ENCODE data around the gene AHNAK. TPM values are rescaled to one million over a fixed set of nuclear protein-coding genes. Genes with fewer than 3 reads are reported as not detected.

The AHNAK gene
- total and polyA plus RNA-seq, 3 donors from 2014 or later = 95.8 to 148 (median 137) TPM

DNA sequence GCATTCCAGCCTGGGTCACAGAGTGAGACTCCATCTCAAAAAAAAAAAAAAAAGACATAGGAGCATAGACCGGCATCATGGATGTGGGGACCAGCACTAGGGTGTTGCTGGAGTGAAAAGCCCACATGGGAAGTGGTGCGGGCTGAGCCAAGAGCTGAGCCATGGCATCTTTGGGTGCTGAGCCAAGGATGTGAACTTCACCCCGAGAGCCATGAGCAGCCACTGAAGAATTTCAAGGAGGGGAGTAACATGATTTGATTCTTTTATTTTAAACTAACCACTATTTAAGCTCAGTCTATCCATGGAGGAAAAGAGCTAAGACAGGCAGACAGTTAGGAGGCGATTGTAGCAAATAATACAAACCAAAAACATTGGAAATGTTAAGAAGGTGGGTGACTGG is 57.4 kb downstream of the AHNAK start:
- 93 to 98% methylated on average over 4 of the region's 4 CpGs for WGBS, 2 donors
- H3K27me3 ChIP-seq = no peaks in the 10 kb centered on the region
- intact Hi-C loops (cut with DNase I; ENCODE audit: low total_unique reads) = no loop called here
- DNase-seq = no peak
- H3K9me3 ChIP-seq = no peaks in the 10 kb centered on the region
- TF ChIP-seq, protein P1, sequence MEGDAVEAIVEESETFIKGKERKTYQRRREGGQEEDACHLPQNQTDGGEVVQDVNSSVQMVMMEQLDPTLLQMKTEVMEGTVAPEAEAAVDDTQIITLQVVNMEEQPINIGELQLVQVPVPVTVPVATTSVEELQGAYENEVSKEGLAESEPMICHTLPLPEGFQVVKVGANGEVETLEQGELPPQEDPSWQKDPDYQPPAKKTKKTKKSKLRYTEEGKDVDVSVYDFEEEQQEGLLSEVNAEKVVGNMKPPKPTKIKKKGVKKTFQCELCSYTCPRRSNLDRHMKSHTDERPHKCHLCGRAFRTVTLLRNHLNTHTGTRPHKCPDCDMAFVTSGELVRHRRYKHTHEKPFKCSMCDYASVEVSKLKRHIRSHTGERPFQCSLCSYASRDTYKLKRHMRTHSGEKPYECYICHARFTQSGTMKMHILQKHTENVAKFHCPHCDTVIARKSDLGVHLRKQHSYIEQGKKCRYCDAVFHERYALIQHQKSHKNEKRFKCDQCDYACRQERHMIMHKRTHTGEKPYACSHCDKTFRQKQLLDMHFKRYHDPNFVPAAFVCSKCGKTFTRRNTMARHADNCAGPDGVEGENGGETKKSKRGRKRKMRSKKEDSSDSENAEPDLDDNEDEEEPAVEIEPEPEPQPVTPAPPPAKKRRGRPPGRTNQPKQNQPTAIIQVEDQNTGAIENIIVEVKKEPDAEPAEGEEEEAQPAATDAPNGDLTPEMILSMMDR (IDR thresholded peaks at IDR 0.05) = no peak
- no peak for TF ChIP-seq POLR2A (IDR thresholded peaks at IDR 0.05)
- H3K36me3 ChIP-seq (ENCODE audit: low read depth, missing control alignments) = no peaks in the 10 kb centered on the region
- H3K4me1 ChIP-seq = no peaks in the 10 kb centered on the region
- no peak overlapping the region for H3K27ac ChIP-seq
- H3K4me3 ChIP-seq = no peak overlapping the region

DNA sequence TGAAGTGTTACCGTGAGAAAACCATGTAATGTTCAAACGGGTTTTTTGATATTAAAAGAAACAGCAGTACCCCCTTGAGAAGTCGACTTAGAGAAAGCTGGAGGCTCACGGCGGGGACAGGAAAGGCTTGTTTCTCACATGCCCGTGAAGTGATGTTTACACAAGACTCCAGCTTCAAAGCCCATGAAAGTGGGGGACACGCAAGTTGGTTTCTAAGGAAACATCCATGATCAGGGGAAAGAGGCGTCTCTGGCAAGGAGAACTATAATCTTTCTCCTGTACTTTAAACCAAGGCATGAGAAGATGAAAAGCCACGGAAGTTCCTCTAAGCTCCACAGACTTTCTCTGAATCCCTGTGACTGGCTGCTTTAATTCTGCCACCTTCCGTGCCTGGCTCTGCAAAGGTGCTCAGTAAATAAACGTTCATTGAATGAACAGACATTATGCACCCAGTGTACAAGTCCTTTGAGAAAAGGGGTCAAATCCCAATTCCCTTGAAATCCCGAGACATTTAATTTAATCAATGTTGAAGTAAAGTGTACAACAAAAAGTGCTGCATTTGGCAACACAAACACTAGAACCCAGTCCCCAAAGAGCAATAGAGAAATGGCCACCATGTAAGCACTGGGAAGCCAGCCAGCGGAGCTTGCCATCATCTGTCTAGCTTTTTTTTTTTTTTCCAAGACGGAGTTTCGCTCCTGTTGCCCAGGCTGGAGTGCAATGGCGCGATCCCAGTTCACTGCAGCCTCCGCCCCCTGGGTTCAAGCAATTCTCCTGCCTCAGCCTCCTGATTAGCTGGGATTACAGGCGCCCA is 58.7 kb downstream of the AHNAK start:
- Histone ChIP-seq H3K27me3 (no peaks in the 10 kb centered on the region), H3K4me3 (no peak overlapping the region), H3K27ac (no peak overlapping the region), H3K36me3 (ENCODE audit: low read depth, missing control alignments) (no peaks in the 10 kb centered on the region), H3K9me3 (no peaks in the 10 kb centered on the region), H3K4me1 (no peaks in the 10 kb centered on the region)
- TF ChIP-seq, protein P1 (IDR thresholded peaks at IDR 0.05) = no peak
- WGBS, 2 donors = 57 to 64% methylated on average over 19 of the region's 19 CpGs
- intact Hi-C loops (cut with DNase I; ENCODE audit: low total_unique reads) = no loop called here
- no peak for DNase-seq

GRCh38 chr11:62487136-62487535 is 59.5 kb downstream of the AHNAK start:
- DNase-seq = no peak
- no peaks in the 10 kb centered on the region for H3K9me3 ChIP-seq
- no peak for TF ChIP-seq POLR2A (IDR thresholded peaks at IDR 0.05)
- TF ChIP-seq, protein P1 (IDR thresholded peaks at IDR 0.05) = no peak
- no peaks in the 10 kb centered on the region for H3K4me1 ChIP-seq
- intact Hi-C loops (cut with DNase I; ENCODE audit: low total_unique reads) = no loop called here
- no peak overlapping the region for H3K27ac ChIP-seq
- no peaks in the 10 kb centered on the region for H3K27me3 ChIP-seq
- no peaks in the 10 kb centered on the region for H3K36me3 ChIP-seq (ENCODE audit: low read depth, missing control alignments)
- WGBS, 2 donors = 91 to 95% methylated on average over 8 of the region's 8 CpGs
- no peak overlapping the region for H3K4me3 ChIP-seq

GRCh38 chr11:62484352-62484751 is 62.3 kb downstream of the AHNAK start:
- Histone ChIP-seq H3K9me3 (no peaks in the 10 kb centered on the region), H3K36me3 (ENCODE audit: low read depth, missing control alignments) (no peaks in the 10 kb centered on the region), H3K4me3 (no peak overlapping the region), H3K27me3 (no peaks in the 10 kb centered on the region), H3K27ac (no peak overlapping the region), H3K4me1 (no peaks in the 10 kb centered on the region)
- WGBS, 2 donors = 85 to 88% methylated on average over 6 of the region's 6 CpGs
- no peak for DNase-seq
- intact Hi-C loops (cut with DNase I; ENCODE audit: low total_unique reads) = no loop called here
- TF ChIP-seq, protein P1 (IDR thresholded peaks at IDR 0.05) = no peak
- no peak for TF ChIP-seq POLR2A (IDR thresholded peaks at IDR 0.05)

GRCh38 chr11:62482753-62483152 is 63.9 kb downstream of the AHNAK start:
- 78 to 84% methylated on average over 6 of the region's 6 CpGs for WGBS, 2 donors
- intact Hi-C loops (cut with DNase I; ENCODE audit: low total_unique reads) = no loop called here
- no peak for TF ChIP-seq POLR2A (IDR thresholded peaks at IDR 0.05)
- TF ChIP-seq, protein P1 (IDR thresholded peaks at IDR 0.05) = no peak
- H3K9me3 ChIP-seq = no peaks in the 10 kb centered on the region
- no peaks in the 10 kb centered on the region for H3K36me3 ChIP-seq (ENCODE audit: low read depth, missing control alignments)
- H3K4me3 ChIP-seq = no peak overlapping the region
- no peak overlapping the region for H3K27ac ChIP-seq
- no peaks in the 10 kb centered on the region for H3K4me1 ChIP-seq
- no peak for DNase-seq
- no peaks in the 10 kb centered on the region for H3K27me3 ChIP-seq
